ENCODE measurements around the gene NUMB. TPM values are rescaled to one million over a fixed set of nuclear protein-coding genes. Genes with fewer than 3 reads are reported as not detected.
A peak's percentile ranks its signal among the peaks of the same experiment; 100 is the strongest.

NUMB gene
- total RNA-seq, 1 experiment from 2014 or later, result 46.5 TPM

DNA sequence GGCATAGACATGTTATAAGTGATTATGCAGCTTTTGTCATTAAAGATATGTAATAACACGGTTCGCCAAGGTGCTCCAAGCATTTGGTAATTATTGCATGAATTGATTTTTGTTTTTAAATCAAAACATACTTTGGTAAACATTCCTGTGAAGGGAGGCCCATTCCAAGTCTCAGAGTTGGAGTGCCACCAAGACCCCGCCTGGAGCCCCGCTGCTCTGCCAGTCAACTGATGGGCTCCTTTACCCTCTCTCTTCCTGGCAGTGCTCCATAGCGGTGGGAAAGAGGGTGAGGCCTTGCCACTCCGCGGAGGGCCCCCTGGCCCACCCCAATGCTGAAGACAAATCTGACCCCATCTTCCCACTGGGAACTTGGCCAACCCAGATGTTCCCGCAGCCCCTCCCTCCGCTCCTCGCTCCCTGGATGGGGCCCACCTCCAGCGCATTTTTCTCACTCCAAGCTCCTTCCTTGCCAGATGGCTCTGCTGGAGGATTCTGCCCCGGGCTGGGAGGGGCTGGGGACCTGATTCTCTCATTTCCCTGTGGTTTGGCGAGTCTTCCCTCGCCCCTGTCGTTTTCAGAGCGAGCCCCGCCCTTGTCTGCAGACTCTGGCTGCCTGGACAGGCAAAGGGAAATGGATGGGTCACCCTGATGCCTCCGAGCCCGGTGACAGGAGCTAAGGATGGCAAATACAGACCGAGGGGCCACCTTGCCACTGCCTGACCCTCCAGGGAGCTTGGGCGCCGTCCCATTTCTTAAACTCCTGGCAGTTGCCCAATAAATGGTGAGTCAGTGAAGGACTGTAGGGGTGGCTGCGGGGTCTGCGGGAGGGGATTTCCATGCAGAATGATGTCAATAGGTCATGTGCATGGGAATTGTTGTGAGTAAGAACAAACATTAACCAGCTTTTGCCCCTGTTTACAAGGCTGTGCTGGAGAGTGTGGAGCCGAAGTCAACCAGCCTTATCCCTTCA is 230.2 kb downstream of the NUMB start:
- peak overlapping the region; percentile 3 to 75 (median 51); a peak in 2 of 7 replicates for H3K27ac Mint-ChIP-seq
- H3K23me2 ChIP-seq (ENCODE audit: insufficient read length, low read depth, low read length, poor library complexity, severe bottlenecking), result no peaks in the 10 kb centered on the region
- H3K27me3 Mint-ChIP-seq (ENCODE audit: low read depth), result peaks cover 2% of the 10 kb centered on the region; the same call in 1 of the 2 replicates
- H3K4ac ChIP-seq (ENCODE audit: low read depth, low read length), result no peak overlapping the region
- H3K79me2 ChIP-seq (ENCODE audit: insufficient read depth, low read length), result no peaks in the 10 kb centered on the region
- H3T11ph ChIP-seq (ENCODE audit: low read length), result no peak overlapping the region
- H3K36me3 Mint-ChIP-seq (ENCODE audit: insufficient read depth in 1 of 3, low read depth in 3 of 3), result peaks cover 0 to 2% (median 0%) of the 10 kb centered on the region in 3 experiments; a peak in 4 of 7 replicates
- no peak overlapping the region for H3K14ac ChIP-seq (ENCODE audit: insufficient read depth, low read length)
- no peak overlapping the region for H2AK5ac ChIP-seq (ENCODE audit: insufficient read length, low read length)
- H3K9me3 ChIP-seq (ENCODE audit: control insufficient read depth, low read depth, low read length), result no peaks in the 10 kb centered on the region
- H3K27ac ChIP-seq (ENCODE audit: insufficient read length, low read depth, low read length), result no peak overlapping the region
- peaks cover 4% of the 10 kb centered on the region; the same call in 1 of the 2 replicates for H3K4me1 ChIP-seq (ENCODE audit: insufficient read depth, low read length)
- no peak overlapping the region for H2BK5ac ChIP-seq (ENCODE audit: insufficient read length, low read length)
- TF ChIP-seq, protein P1, sequence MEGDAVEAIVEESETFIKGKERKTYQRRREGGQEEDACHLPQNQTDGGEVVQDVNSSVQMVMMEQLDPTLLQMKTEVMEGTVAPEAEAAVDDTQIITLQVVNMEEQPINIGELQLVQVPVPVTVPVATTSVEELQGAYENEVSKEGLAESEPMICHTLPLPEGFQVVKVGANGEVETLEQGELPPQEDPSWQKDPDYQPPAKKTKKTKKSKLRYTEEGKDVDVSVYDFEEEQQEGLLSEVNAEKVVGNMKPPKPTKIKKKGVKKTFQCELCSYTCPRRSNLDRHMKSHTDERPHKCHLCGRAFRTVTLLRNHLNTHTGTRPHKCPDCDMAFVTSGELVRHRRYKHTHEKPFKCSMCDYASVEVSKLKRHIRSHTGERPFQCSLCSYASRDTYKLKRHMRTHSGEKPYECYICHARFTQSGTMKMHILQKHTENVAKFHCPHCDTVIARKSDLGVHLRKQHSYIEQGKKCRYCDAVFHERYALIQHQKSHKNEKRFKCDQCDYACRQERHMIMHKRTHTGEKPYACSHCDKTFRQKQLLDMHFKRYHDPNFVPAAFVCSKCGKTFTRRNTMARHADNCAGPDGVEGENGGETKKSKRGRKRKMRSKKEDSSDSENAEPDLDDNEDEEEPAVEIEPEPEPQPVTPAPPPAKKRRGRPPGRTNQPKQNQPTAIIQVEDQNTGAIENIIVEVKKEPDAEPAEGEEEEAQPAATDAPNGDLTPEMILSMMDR (conservative IDR thresholded peaks at IDR 0.05), result no peak
- no peak overlapping the region for H2BK12ac ChIP-seq (ENCODE audit: insufficient read length, low read depth, low read length)
- no peak overlapping the region for H2BK15ac ChIP-seq (ENCODE audit: low read depth, low read length)
- no peaks in the 10 kb centered on the region for H3K79me1 ChIP-seq (ENCODE audit: insufficient read depth, low read depth, low read length, poor library complexity, severe bottlenecking)
- H3K18ac ChIP-seq (ENCODE audit: insufficient read length, low read depth, low read length), result no peak overlapping the region
- H3K23ac ChIP-seq (ENCODE audit: insufficient read length, low read depth, low read length), result no peak overlapping the region
- H4K8ac ChIP-seq (replicated peaks; ENCODE audit: insufficient read length, low read depth, low read length), result no peak overlapping the region
- H2BK20ac ChIP-seq (ENCODE audit: low read depth, low read length, poor library complexity, severe bottlenecking), result no peak overlapping the region
- no peak overlapping the region for H3K4me2 ChIP-seq (ENCODE audit: insufficient read depth, insufficient read length, low read length)
- H2BK120ac ChIP-seq (ENCODE audit: low read depth, low read length, poor library complexity, severe bottlenecking), result no peak overlapping the region
- H3K9me3 Mint-ChIP-seq, result no peaks in the 10 kb centered on the region
- no peak overlapping the region for H4K91ac ChIP-seq (ENCODE audit: insufficient read length, low read depth, low read length)
- peaks cover 24 to 26% of the 10 kb centered on the region in 2 experiments for H3K4me1 Mint-ChIP-seq
- no peak overlapping the region for H3K56ac ChIP-seq (ENCODE audit: insufficient read length, low read depth, low read length)
- no peak overlapping the region for H3K9ac ChIP-seq (ENCODE audit: extremely low read depth, insufficient read length, low read length)
- H4K20me1 ChIP-seq (ENCODE audit: control insufficient read depth, insufficient read depth, insufficient read length), result no peaks in the 10 kb centered on the region
- no peak overlapping the region for H2AFZ ChIP-seq (ENCODE audit: low read length)
- no CpG with 5 or more reads among the region's 25 CpGs for WGBS (ENCODE audit: extremely low coverage, insufficient read length, low lambda C conversion rate)
- DNase-seq, result peak; percentile 60
- H4K5ac ChIP-seq (ENCODE audit: insufficient read length, low read depth, low read length), result no peak overlapping the region
- H3K4me3 Mint-ChIP-seq, result no peak overlapping the region
- H3K27me3 ChIP-seq (ENCODE audit: insufficient read depth, low read length), result 0 out of 2 replicates have a peak, but pooled peaks cover 2% of the 10 kb centered on the region
